ENCODE results near the gene TPH1. TPM values are rescaled to one million over a fixed set of nuclear protein-coding genes. Genes with fewer than 3 reads are reported as not detected.

The TPH1 gene
- total RNA-seq (2021; fragmentation: NEBNext Ultra II Directional; extraction: Animal tissue kit (Norgen Biotek cat#: 25700)), result 0.08 and 0.22 TPM in 2 replicates
- 0.08 and 0.09 TPM in 2 replicates for polyA plus RNA-seq (2011; rRNA removed)
- polyA plus RNA-seq (2011; cell fraction: cytosol; rRNA removed), result 0.12 TPM
- 0.16 TPM for polyA plus RNA-seq (2011; cell fraction: nucleus; rRNA removed)
- polyA plus RNA-seq (2012, experiment 1 of 2), result 0.05 to 0.37 TPM (median 0.07 TPM) in 4 replicates
- polyA plus RNA-seq (2012, experiment 2 of 2), result not detected
- 0.18 TPM for polyA plus RNA-seq (2013, experiment 1 of 2)
- polyA plus RNA-seq (2013, experiment 2 of 2), result 0.09 TPM
- polyA minus RNA-seq (2011; rRNA and poly(A)+ RNA removed), result 0.10 and 0.16 TPM in 2 replicates
- polyA minus RNA-seq (2011; cell fraction: cytosol; rRNA and poly(A)+ RNA removed), result not detected
- polyA minus RNA-seq (2011; cell fraction: nucleus; rRNA and poly(A)+ RNA removed), result 0.10 TPM
- long read RNA-seq, experiment 1, result 0 reads
- long read RNA-seq, experiment 2, result 0 reads

DNA sequence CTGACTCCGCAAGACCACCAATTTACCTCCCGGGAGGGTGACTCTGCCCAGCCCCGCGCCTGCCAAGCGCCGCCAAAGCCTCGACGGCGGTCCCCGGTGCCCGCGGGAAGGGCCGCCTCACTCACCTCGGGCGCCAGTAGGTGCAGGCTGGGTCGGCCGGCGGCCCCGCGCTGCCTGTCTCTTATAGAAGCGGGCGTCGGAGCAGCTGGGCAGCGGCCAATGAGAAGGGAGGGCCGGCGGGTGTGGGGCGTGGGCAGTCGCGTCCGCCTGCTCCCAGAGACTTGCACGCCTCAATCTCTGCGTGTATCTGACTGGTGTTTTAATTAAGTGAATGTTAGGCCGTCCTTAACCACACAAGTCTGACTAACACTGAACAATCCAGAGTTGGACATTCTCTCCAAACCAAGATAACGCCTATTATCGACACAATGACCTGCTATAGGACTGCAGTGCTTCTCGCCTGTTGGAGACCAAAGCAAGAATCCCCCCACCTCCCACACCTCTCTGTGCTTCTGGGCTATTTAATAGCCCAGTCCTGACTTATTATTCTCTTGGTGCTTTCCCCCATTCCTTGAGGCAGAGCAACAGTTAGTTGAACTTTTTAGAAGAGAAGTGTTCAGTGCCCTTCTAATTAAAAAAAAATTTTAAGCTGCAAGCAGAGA is at the start of gene TPH1:
Gene TPH1 (minus strand): TSS at position 154 of the 662 bp plus-strand sequence. CDS start 5,507 bp downstream, outside the sequence.
- Histone ChIP-seq H2BK5ac (ENCODE audit: low read depth, low read length) (no peak within 1 kb of the TSS), H4K5ac (ENCODE audit: insufficient read length, low read depth, low read length) (no peak within 1 kb of the TSS), H2BK15ac (ENCODE audit: low read length) (no peak within 1 kb of the TSS), H3K23me2 (ENCODE audit: low read depth, low read length) (peaks cover 6% of the 10 kb centered on the region; the same call in 1 of the 2 replicates), H2BK120ac (replicated peaks; ENCODE audit: low read depth, low read length) (no peak within 1 kb of the TSS), H3K9me3 (ENCODE audit: insufficient read depth in 2 of 2, low read depth in 1 of 2, low read length in 1 of 2) (no peaks in the 10 kb centered on the region), H3K18ac (ENCODE audit: extremely low read depth, low read length) (no peak within 1 kb of the TSS), H3K4me2 (ENCODE audit: insufficient read depth in 1 of 2, low read depth in 2 of 2, low read length in 2 of 2) (peak within 1 kb of the TSS; percentile 64 to 66), H3K79me2 (ENCODE audit: control insufficient read depth in 1 of 2, insufficient read depth in 2 of 2, low read length in 2 of 2) (no peaks in the 10 kb centered on the region), H3K79me1 (ENCODE audit: low read depth, low read length) (no peaks in the 10 kb centered on the region), H3K36me3 (ENCODE audit: control insufficient read depth in 2 of 4, insufficient read depth in 4 of 4, low read length in 3 of 4) (no peaks in the 10 kb centered on the region), H4K20me1 (replicated peaks in 1 of 2; ENCODE audit: control insufficient read depth in 1 of 2, insufficient read depth in 2 of 2, low read length in 2 of 2) (no peaks in the 10 kb centered on the region), H3K14ac (ENCODE audit: insufficient read length) (no peak within 1 kb of the TSS), H2AFZ (ENCODE audit: low read length) (peak within 1 kb of the TSS; percentile 93), H2BK20ac (ENCODE audit: low read length) (no peak within 1 kb of the TSS), H3K23ac (ENCODE audit: insufficient read length) (no peak within 1 kb of the TSS), H3K27me3 (replicated peaks in 1 of 4; ENCODE audit: control insufficient read depth in 3 of 4, extremely low read depth in 1 of 4, insufficient read depth in 3 of 4, low read length in 3 of 4) (peaks cover 1 to 36% (median 18%) of the 10 kb centered on the region in 4 experiments), H2AK5ac (ENCODE audit: low read depth, low read length) (no peak within 1 kb of the TSS), H3K4ac (replicated peaks; ENCODE audit: insufficient read length, low read depth, low read length) (no peak within 1 kb of the TSS), H2BK12ac (ENCODE audit: low read depth, low read length) (no peak within 1 kb of the TSS), H4K8ac (ENCODE audit: extremely low read depth, insufficient read depth, low read length) (no peak within 1 kb of the TSS; the same call in 1 of the 2 replicates), H3K4me3 (ENCODE audit: extremely low read depth in 1 of 4, insufficient read depth in 2 of 4, low read depth in 3 of 4, low read length in 4 of 4) (peak within 1 kb of the TSS; percentile 21 to 50 (median 24); a peak in 5 of 8 replicates), H3K4me1 (replicated peaks in 1 of 4; ENCODE audit: control insufficient read depth in 3 of 4, insufficient read depth in 4 of 4, low read length in 3 of 4) (peaks cover 0 to 4% (median 2%) of the 10 kb centered on the region in 4 experiments; a peak in 2 of 7 replicates), H3K56ac (replicated peaks; ENCODE audit: insufficient read length, low read depth, low read length) (no peak within 1 kb of the TSS), H3K9ac (replicated peaks in 1 of 4; ENCODE audit: extremely low read depth in 1 of 4, low read depth in 3 of 4, low read length in 3 of 4) (no peak within 1 kb of the TSS), H4K91ac (replicated peaks; ENCODE audit: insufficient read length, low read length) (no peak within 1 kb of the TSS), H3K27ac (ENCODE audit: low read depth, low read length) (no peak within 1 kb of the TSS)
- ChIA-PET POLR2A (ENCODE audit: partially characterized antibody) (interaction anchor here (1.6 kb wide), 1 partner anchor 23 kb away, joined by 4 read pairs; no protein-coding TSS in a partner anchor), CTCF (ENCODE audit: partially characterized antibody) (no interaction called here)
- FAIRE-seq (no peak), DNase-seq (ENCODE audit: low read depth in 1 of 2, low spot score in 2 of 2) (peak; percentile 3 to 75)
- WGBS, 2 experiments (ENCODE audit: extremely low coverage in 1 of 2, insufficient coverage in 1 of 2, insufficient read length in 1 of 2, insufficient replicate concordance in 2 of 2, low coverage in 1 of 2, low lambda C conversion rate in 2 of 2, missing lambda C conversion rate in 1 of 2), result 13% methylated on average over 36 of the region's 36 CpGs; no CpG with 5 or more reads in 1 of the 2 experiments
- TF ChIP-seq TAF7 (optimal IDR thresholded peaks at IDR 0.05; ENCODE audit: borderline replicate concordance, low read depth, low read length), result no peak
- TF ChIP-seq EZH2 (IDR thresholded peaks at IDR 0.05; ENCODE audit: low read depth, low read length, severe bottlenecking), result peak; percentile 63
- 0 out of 2 replicates have a peak, but pooled peaks have one; percentile 35 for TF ChIP-seq GABPA (IDR thresholded peaks at IDR 0.05; ENCODE audit: borderline replicate concordance, insufficient read depth, low read length)
- peak; percentile 57 for TF ChIP-seq KDM4A (IDR thresholded peaks at IDR 0.05; ENCODE audit: low read depth, low read length, severe bottlenecking)
- TF ChIP-seq KDM5A (IDR thresholded peaks at IDR 0.05; ENCODE audit: low read length), result no peak
- TF ChIP-seq TBP (IDR thresholded peaks at IDR 0.05; ENCODE audit: low read depth, low read length), result peak; percentile 48; the same call in 1 of the 2 replicates
- TF ChIP-seq, protein P1, sequence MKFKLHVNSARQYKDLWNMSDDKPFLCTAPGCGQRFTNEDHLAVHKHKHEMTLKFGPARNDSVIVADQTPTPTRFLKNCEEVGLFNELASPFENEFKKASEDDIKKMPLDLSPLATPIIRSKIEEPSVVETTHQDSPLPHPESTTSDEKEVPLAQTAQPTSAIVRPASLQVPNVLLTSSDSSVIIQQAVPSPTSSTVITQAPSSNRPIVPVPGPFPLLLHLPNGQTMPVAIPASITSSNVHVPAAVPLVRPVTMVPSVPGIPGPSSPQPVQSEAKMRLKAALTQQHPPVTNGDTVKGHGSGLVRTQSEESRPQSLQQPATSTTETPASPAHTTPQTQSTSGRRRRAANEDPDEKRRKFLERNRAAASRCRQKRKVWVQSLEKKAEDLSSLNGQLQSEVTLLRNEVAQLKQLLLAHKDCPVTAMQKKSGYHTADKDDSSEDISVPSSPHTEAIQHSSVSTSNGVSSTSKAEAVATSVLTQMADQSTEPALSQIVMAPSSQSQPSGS (IDR thresholded peaks at IDR 0.05; ENCODE audit: low read length), result no peak
- no peak for TF ChIP-seq SIN3A (conservative IDR thresholded peaks at IDR 0.05 in 1 of 2, IDR thresholded peaks at IDR 0.05 in 1 of 2; ENCODE audit: low read depth in 1 of 2, low read length in 2 of 2)
